ENCODE measurements around the gene OSBPL6.

DNA sequence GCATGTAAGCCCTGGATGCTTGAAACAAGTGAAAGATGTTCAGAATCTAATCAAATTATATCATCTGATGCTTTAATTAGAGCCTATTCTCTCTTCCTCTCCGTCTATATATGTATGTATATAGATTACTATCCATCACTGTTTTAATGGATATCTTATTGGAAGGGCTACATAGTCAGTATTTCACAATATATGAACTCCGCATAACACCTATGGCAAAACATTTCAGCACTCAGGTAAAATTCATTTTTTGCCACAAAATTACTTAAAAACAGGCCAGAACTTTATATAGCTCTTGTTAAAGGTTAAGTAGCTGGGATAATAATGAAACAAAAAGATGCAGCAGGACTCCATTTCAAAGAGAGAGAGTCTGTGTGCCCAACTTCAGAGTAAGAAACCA is 258.0 kb downstream of the OSBPL6 start:
- no peak for TF ChIP-seq POLR2AphosphoS5 (IDR thresholded peaks at IDR 0.05; ENCODE audit: borderline replicate concordance, low read depth, low read length)
- TF ChIP-seq EZH2 (IDR thresholded peaks at IDR 0.05): no peak

Measured in SK-N-MC (cell line).